Kidney epithelial cell (primary cell): ENCODE measurements around the gene CAVIN1. TPM values are rescaled to one million over a fixed set of nuclear protein-coding genes. Genes with fewer than 3 reads are reported as not detected.
A peak's percentile ranks its signal among the peaks of the same experiment; 100 is the strongest.
"Not testable (repeated sequence)": the region's sequence is repeated elsewhere in the genome, so short reads cannot be mapped to it uniquely, and the experiment has no call there.

Experiments
- DNase-seq: peaks from one replicate; pipeline ENCODE4 v3.0.0-alpha.2; 2010; ENCODE audit warnings: low read depth
- H3K27me3 ChIP-seq: 2 replicates; pipeline ENCODE4 v1.6.0; 2011; ENCODE audit warnings: low read length; ENCODE audit not compliant: control insufficient read depth, insufficient read depth
- H3K36me3 ChIP-seq: 2 replicates; pipeline ENCODE4 v1.5.1; 2011; ENCODE audit warnings: low read length; ENCODE audit not compliant: control insufficient read depth, insufficient read depth
- H3K4me3 ChIP-seq: 2 replicates; pipeline ENCODE4 v1.5.1; 2011; ENCODE audit warnings: low read depth, mild to moderate bottlenecking, control low read depth, low read length
- total RNA-seq: library from RNA; depleted of rRNA; stranded (reverse); fragments of >200 nt; gene quantifications from 2 replicates; pipeline ENCODE4 v1.2.3, GENCODE V29; 2015
- TF ChIP-seq, protein P1 (sequence below): IDR thresholded peaks from 2 replicates; pipeline ENCODE4 v1.5.1; 2011; ENCODE audit warnings: mild to moderate bottlenecking, moderate library complexity, low read length, control low read depth, inconsistent platforms; ENCODE audit not compliant: insufficient read depth, poor library complexity, severe bottlenecking

The CAVIN1 gene
- total RNA-seq, 1 donor from 2014 or later, result 70.2 TPM

DNA sequence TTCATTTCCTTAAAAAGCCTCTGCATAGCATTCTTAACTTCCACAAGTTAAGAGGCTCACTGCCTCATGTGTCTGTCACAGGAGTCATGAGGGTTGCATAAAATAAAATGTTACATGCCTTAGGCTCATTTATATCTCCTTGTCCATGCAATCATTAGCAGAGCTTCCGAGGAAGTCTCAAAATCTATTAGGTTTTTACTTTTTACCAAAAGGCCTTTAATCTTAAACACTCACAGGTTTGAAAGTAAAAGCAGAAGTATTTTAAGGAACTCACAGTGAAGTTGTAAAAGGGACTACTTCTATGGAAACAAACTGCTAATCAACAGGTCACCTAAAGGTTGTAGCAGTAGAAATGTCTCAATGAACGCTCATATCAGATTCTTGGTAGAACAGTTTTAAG lies 30.4 kb upstream of the CAVIN1 start:
- Histone ChIP-seq H3K27me3 (no peaks in the 10 kb centered on the region), H3K36me3 (no peaks in the 10 kb centered on the region), H3K4me3 (no peak overlapping the region)
- TF ChIP-seq, protein P1, sequence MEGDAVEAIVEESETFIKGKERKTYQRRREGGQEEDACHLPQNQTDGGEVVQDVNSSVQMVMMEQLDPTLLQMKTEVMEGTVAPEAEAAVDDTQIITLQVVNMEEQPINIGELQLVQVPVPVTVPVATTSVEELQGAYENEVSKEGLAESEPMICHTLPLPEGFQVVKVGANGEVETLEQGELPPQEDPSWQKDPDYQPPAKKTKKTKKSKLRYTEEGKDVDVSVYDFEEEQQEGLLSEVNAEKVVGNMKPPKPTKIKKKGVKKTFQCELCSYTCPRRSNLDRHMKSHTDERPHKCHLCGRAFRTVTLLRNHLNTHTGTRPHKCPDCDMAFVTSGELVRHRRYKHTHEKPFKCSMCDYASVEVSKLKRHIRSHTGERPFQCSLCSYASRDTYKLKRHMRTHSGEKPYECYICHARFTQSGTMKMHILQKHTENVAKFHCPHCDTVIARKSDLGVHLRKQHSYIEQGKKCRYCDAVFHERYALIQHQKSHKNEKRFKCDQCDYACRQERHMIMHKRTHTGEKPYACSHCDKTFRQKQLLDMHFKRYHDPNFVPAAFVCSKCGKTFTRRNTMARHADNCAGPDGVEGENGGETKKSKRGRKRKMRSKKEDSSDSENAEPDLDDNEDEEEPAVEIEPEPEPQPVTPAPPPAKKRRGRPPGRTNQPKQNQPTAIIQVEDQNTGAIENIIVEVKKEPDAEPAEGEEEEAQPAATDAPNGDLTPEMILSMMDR, result no peak
- no peak for DNase-seq

DNA sequence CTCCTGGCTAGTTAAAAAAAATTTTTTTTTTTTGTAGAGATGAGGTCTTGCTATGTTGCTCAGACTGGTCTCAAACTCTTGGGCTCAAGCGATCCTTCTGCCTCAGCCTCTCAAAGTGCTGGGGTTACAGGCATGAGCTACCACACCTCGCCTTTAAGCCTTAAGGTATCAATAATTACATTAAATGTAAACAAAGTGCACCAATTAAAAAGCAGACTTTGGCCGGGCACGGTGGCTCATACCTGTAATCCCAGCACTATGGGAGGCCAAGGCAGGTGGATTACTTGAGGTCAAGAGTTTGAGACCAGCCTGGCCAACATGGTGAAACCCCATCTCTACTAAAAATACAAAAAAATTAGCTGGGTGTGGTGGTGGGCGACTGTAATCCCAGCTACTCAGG lies 28.2 kb upstream of the CAVIN1 start:
- H3K4me3 ChIP-seq, H3K27me3 ChIP-seq, H3K36me3 ChIP-seq, DNase-seq: not testable (repeated sequence)

DNA sequence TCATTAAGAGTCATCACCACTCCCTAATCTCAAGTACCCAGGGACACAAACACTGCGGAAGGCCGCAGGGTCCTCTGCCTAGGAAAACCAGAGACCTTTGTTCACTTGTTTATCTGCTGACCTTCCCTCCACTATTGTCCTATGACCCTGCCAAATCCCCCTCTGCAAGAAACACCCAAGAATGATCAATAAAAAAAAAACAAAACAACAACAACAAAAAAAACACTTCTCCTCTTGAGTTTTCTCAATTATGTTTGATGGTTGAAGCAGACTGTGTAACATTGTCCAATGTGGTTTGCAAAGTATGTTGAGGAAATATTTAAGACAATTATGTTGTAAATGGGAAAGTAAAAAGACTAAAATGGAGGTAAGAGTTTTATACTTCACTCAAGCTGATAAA lies 26.8 kb upstream of the CAVIN1 start:
- not testable (repeated sequence) for H3K4me3 ChIP-seq, H3K27me3 ChIP-seq, H3K36me3 ChIP-seq, DNase-seq

DNA sequence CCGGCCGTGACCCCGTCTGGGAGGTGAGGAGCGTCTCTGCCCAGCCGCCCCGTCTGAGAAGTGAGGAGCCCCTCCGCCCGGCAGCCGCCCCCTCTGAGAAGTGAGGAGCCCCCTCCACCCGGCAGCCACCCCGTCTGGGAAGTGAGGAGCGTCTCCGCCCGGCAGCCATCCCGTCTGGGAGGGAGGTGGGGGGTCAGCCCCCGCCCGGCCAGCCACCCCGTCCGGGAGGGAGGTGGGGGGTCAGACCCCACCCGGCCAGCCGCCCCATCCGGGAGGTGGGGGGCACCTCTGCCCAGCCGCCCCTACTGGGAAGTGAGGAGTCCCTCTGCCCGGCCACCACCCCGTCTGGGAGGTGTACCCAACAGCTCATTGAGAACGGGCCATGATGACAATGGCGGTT lies 26.1 kb upstream of the CAVIN1 start:
- not testable (repeated sequence) for DNase-seq, H3K36me3 ChIP-seq, H3K4me3 ChIP-seq, H3K27me3 ChIP-seq

DNA sequence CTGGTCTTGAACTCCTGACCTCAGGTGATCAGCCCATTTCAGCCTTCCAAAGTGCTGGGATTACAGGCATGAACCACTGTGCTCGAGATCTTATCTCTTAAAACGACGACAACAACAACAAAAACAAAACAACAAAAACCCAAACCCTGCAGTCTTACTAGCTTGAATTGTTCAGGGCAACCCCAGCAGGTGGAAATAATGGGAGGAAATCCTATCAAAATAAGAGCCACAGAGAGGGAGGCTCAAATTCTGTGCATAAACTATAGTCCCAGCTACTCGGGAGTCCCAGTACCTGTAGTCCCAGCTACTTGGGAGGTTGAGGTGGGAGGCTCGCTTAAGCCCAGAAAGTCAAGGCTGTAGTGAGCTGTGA lies 19.1 kb upstream of the CAVIN1 start:
- no peaks in the 10 kb centered on the region for H3K36me3 ChIP-seq
- DNase-seq, result no peak
- TF ChIP-seq, protein P1, result no peak

DNA sequence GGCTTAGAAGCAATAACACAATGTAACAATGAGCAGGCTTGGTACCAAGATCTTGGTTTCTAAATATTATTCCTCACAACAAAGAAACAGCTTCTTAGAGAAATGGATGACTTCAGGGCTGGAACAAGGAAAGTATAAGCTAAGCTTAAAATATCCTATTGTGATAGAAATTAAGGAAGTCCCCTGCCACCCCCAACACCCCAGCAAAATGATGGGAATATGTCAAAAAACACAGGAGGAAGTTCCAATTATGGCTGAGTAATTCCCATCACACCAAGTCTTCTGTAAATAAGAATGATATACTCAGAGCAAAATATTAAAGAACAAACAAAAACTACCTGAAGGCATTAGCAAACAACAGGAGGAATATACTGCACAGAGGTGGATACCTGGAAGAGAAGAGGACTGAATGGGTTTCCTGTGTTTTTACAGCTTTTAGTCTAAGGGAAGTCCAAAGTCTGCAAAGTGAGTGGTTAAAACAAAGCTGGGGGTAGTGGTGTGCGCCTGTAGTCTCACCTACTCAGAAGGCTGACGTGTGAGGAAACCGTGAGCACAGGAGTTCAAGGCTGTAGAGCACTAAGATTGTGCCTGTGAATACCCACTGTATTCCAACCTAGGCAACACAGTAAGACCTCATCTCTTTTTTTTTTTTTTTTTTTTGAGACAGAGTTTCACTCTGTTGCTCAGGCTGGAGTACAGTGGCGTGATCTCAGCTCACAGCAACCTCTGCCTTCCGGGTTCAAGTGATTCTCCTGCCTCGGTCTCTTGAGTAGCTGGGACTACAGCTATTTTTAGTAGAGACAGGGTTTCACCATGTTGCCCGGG lies 18.5 kb upstream of the CAVIN1 start:
- Histone ChIP-seq H3K36me3 (no peaks in the 10 kb centered on the region), H3K4me3 (no peak overlapping the region), H3K27me3 (no peaks in the 10 kb centered on the region)
- TF ChIP-seq, protein P1, result no peak
- DNase-seq, result no peak

More for the DNA sequence above, 19.1 kb upstream of the CAVIN1 start:
- Histone ChIP-seq H3K4me3 (no peak overlapping the region), H3K27me3 (no peaks in the 10 kb centered on the region)

DNA sequence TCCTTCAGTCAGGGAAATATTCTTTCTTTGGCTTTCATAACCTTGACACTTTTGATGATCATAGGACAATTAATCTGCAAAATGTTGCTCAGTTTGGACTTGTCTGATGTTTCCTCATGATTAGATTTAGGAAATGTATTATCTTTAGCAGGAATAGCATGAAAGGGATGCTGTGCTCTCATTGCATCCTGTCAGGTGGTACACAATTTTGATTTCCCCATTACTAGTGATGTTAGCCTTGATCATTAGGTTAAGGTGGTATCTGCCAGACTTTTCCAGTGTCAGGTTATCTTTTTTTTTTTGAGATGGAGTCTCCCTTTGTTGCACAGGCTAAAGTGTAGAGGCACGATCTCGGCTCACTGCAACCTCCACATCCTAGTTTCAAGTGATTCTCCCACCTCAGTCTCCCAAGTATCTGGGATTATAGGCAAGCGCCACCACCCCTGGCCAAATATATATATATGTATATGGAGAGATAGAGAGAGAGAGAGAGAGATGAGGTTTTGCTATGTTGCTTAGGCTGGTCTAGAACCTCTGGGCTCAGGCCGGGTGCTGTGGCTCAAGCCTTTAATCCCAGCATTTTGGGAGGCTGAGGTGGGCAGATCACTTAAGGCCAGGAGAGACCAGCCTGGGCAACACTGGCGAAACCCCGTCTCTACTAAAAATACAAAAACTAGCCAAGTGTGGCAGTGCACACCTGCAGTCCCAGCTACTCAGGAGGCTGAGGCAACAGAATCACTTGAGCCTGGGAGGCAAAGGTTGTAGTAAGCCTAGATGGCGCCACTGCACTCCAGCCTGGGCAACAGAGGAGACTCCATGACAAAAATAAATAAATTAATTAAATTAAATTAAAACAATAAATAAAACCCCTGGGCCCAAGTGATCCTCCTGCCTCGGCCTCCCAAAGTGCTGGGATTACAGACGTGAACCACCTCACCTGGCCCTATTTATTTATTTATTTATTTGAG lies 15.8 kb upstream of the CAVIN1 start:
- Histone ChIP-seq H3K27me3 (no peaks in the 10 kb centered on the region), H3K36me3 (no peaks in the 10 kb centered on the region), H3K4me3 (no peak overlapping the region)
- TF ChIP-seq, protein P1, result peak; percentile 48
- DNase-seq, result no peak
